ENCODE results near the gene TAS1R2.
A peak's percentile ranks its signal among the peaks of the same experiment; 100 is the strongest.

GRCh38 chr1:18883079-18883478, 23.6 kb upstream of the TAS1R2 start:
- TF ChIP-seq POLR2A (IDR thresholded peaks at IDR 0.05) (no peak), CTCF (IDR thresholded peaks at IDR 0.05 in 8 of 11, conservative IDR thresholded peaks at IDR 0.05 in 3 of 11) (no peak), POLR2AphosphoS5 (IDR thresholded peaks at IDR 0.05) (peak in 1 of 3 donors; percentile 14)
